Aorta (tissue), 5 donors: ENCODE results near the gene TIMM44. TPM values are rescaled to one million over a fixed set of nuclear protein-coding genes. Genes with fewer than 3 reads are reported as not detected.

Source experiments
- ATAC-seq: fragments of 200-7000 bp; cut with Tn5 transposase; one replicate; pipeline ENCODE4 v1.9.1; 2022; ENCODE audit warnings: moderate library complexity; ENCODE audit not compliant: low FRiP score
- DNase-seq, 2 donors: peaks; one replicate each; pipeline ENCODE4 v3.0.0-alpha.2; 2020
- H3K27ac ChIP-seq, 2 donors: one replicate each; pipeline ENCODE4 v1.5.1; 2013; ENCODE audit warnings: low read length in 2 of 2, mild to moderate bottlenecking in 2 of 2, moderate library complexity in 2 of 2, control low read depth in 1 of 2, inconsistent platforms in 1 of 2, low read depth in 1 of 2
- H3K27me3 ChIP-seq, 2 donors: one replicate each; pipeline ENCODE4 v1.6.1; 2013; ENCODE audit warnings: control low read depth in 1 of 2, low read length in 1 of 2, mild to moderate bottlenecking in 1 of 2, moderate library complexity in 1 of 2; ENCODE audit not compliant: insufficient read depth in 2 of 2, control insufficient read depth in 1 of 2
- H3K36me3 ChIP-seq, 2 donors: one replicate each; pipeline ENCODE4 v1.6.1; 2013; ENCODE audit warnings: control low read depth in 1 of 2, low read length in 1 of 2, mild to moderate bottlenecking in 1 of 2; ENCODE audit not compliant: insufficient read depth in 2 of 2, control insufficient read depth in 1 of 2
- H3K4me1 ChIP-seq, 2 donors: one replicate each; pipeline ENCODE4 v1.6.1; 2013; ENCODE audit warnings: low read length in 2 of 2, control low read depth in 1 of 2, mild to moderate bottlenecking in 1 of 2, moderate library complexity in 1 of 2; ENCODE audit not compliant: insufficient read depth in 2 of 2, control insufficient read depth in 1 of 2
- H3K4me3 ChIP-seq, 2 donors: one replicate each; pipeline ENCODE4 v1.5.1; 2013; ENCODE audit warnings: low read length in 2 of 2, control low read depth in 1 of 2, mild to moderate bottlenecking in 1 of 2
- H3K9me3 ChIP-seq: one replicate; pipeline ENCODE4 v1.6.1; 2013; ENCODE audit warnings: mild to moderate bottlenecking, low read length; ENCODE audit not compliant: control insufficient read depth
- WGBS, 2 donors: extraction: QIAGEN DNeasy Blood & Tissue Kit; methylation state at CpG; one replicate each; pipeline ENCODE4 v1.1.7; 2013; 5-methylcytosine and 5-hydroxymethylcytosine counted together
- intact Hi-C, 2 donors: fragments of 100-400 bp; cut with DNase I; formaldehyde crosslinking; loops; one replicate each; pipeline versions ENCODE4 v1.14.2 to v1.15.0; 2022
- polyA plus RNA-seq, 2 donors: library from polyadenylated mRNA; stranded (reverse); fragments of 200-250 nt; gene quantifications; one replicate each; pipeline ENCODE4 v1.2.3, GENCODE V29; 2013
- total RNA-seq, 2 donors: library from RNA; stranded (reverse); fragmentation: NEBNext Ultra II Directional; extraction: Animal tissue kit (Norgen Biotek cat#: 25700); gene quantifications; one replicate each; pipeline ENCODE4 v1.2.1, GENCODE V29; 2021
- donor health status: healthy with polysubstance abuse.
- donor health status: Bipolar disorder and iron deficiency.
- donor health status: DM: no; HTN: no; CAD: no.
- donor health status: DM: no; HTN: no; CAD: no.
- donor health status: DM: yes; HTN: yes; CAD: no.

Gene TIMM44
- total and polyA plus RNA-seq, 4 donors, result 26.4 to 126 (median 49.0) TPM

DNA sequence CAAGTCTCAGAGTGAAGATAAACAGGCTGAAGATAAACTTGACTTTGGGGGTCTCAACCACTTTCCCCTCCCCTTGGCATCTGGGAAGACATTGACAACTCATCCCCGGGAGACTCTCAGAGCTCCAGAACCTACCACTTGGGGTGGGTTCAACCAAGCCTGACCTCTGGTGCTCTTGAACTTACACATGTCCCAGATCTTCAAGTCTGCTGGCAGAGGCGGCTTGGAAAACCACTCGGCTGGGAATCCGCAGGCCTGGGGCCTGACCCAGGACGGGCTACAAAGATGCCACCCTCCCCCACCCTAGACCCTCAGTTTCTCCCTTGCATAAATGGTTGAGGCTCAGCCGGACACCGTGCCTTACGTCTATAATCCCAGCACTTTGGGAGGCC lies 54.6 kb downstream of the TIMM44 start:
- no peaks in the 10 kb centered on the region for H3K36me3 ChIP-seq
- DNase-seq (no peak), ATAC-seq (no peak)
- intact Hi-C loops, result no loop called here
- H3K9me3 ChIP-seq, result no peaks in the 10 kb centered on the region
- H3K4me3 ChIP-seq, result no peak overlapping the region
- no peaks in the 10 kb centered on the region for H3K4me1 ChIP-seq
- H3K27me3 ChIP-seq, result no peaks in the 10 kb centered on the region
- 78% methylated on average over 8 of the region's 8 CpGs for WGBS, 2 donors
- H3K27ac ChIP-seq, result no peak overlapping the region

DNA sequence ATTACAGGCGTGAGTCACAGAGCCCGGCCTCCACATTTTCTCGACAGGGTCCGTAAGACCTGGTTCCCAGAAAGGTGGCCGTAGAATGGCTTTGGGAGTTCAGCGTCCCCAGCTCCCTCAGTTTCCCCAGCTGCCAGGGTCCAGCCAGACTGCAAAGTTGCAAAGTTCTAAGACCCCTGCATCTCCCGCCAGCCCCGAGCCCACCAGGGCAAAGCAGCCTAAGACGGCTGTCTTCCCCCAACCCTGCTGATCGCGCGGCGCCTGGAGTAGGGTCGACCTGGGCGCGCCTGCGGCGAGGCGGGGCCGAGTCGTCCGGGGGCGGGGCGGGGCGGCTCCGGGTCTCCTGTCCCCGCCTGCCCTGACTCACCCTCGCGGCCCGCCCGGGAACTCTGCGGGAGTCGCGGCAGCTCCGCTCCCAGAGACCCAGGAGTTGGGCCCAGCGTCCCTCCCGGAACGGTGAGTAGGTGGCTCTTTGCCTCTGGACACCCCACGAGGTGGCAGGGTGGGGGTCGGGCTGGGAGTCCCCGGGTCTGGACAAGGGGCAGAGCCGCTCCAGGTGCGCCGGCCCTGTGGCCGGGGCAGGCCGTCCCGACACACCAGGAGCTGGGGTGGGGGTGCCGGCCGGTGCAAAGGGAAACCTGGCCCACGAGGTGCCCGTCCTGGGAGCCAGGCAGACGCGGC lies 55.2 kb downstream of the TIMM44 start, which contains the start of gene LRRC8E:
Gene LRRC8E (plus strand): TSS at position 366 of the 681 bp plus-strand sequence. CDS start 7,094 bp downstream, outside the sequence.
- no peak within 1 kb of the TSS for H3K27ac ChIP-seq
- intact Hi-C loops, result no loop called here
- H3K27me3 ChIP-seq, result no peaks in the 10 kb centered on the region
- WGBS, 2 donors, result 11 to 13% methylated on average over 42 to 53 of the region's 53 CpGs
- no peaks in the 10 kb centered on the region for H3K4me1 ChIP-seq
- H3K36me3 ChIP-seq, result no peaks in the 10 kb centered on the region
- H3K4me3 ChIP-seq, result no peak within 1 kb of the TSS
- ATAC-seq (peak; percentile 41), DNase-seq (no peak)
- H3K9me3 ChIP-seq, result no peaks in the 10 kb centered on the region

- no peak overlapping the region for H3K27ac ChIP-seq
- 89 to 91% methylated on average over 16 of the region's 16 CpGs for WGBS, 2 donors
- intact Hi-C loops, result no loop called here
- no peaks in the 10 kb centered on the region for H3K36me3 ChIP-seq
- no peaks in the 10 kb centered on the region for H3K9me3 ChIP-seq
- H3K4me3 ChIP-seq, result no peak overlapping the region
- DNase-seq, result no peak
- no peaks in the 10 kb centered on the region for H3K27me3 ChIP-seq
- ATAC-seq, result no peak
- H3K4me1 ChIP-seq, result no peaks in the 10 kb centered on the region
Observed at GRCh38 chr19:7887408-7888144, 55.9 kb downstream of the TIMM44 start.

- no peaks in the 10 kb centered on the region for H3K4me1 ChIP-seq
- no peak for ATAC-seq
- no peak for DNase-seq
- intact Hi-C loops, result no loop called here
- no peak overlapping the region for H3K27ac ChIP-seq
- 91 to 93% methylated on average over 8 of the region's 8 CpGs for WGBS, 2 donors
- H3K27me3 ChIP-seq, result no peaks in the 10 kb centered on the region
- no peaks in the 10 kb centered on the region for H3K36me3 ChIP-seq
- no peaks in the 10 kb centered on the region for H3K9me3 ChIP-seq
- H3K4me3 ChIP-seq, result no peak overlapping the region
Observed at GRCh38 chr19:7885818-7886217, 57.6 kb downstream of the TIMM44 start.

GRCh38 chr19:7883796-7884570 lies 59.5 kb downstream of the TIMM44 start:
- DNase-seq (no peak), ATAC-seq (no peak)
- no peak overlapping the region for H3K4me3 ChIP-seq
- no peaks in the 10 kb centered on the region for H3K9me3 ChIP-seq
- intact Hi-C loops, result no loop called here
- no peak overlapping the region for H3K27ac ChIP-seq
- no peaks in the 10 kb centered on the region for H3K27me3 ChIP-seq
- no peaks in the 10 kb centered on the region for H3K4me1 ChIP-seq
- 74 to 86% methylated on average over 2 of the region's 2 CpGs for WGBS, 2 donors
- H3K36me3 ChIP-seq, result no peaks in the 10 kb centered on the region

DNA sequence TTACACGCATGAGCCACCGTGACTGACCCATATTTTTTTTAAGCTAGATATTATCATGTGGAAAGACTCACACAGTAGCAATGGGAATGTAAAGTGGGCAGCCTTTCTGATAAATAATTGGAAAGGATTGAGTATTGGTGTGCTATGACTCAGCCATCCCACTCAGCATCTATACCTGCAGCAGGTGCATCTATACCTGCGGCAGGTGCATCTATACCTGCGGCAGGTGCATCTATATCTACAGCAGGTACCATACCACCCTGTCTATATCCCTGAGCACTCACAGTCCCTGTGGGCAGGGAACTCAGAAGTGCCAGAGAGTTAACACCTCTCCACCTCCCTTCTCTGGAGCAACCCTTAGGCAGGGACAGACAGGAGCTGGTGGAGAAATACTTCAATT lies 60.4 kb downstream of the TIMM44 start:
- intact Hi-C loops, result no loop called here
- ATAC-seq, result no peak
- Histone ChIP-seq H3K27ac (no peak overlapping the region), H3K36me3 (no peaks in the 10 kb centered on the region), H3K4me1 (no peaks in the 10 kb centered on the region), H3K4me3 (no peak overlapping the region), H3K27me3 (no peaks in the 10 kb centered on the region), H3K9me3 (no peaks in the 10 kb centered on the region)
- no peak for DNase-seq
- WGBS, 2 donors, result 76 to 87% methylated on average over 4 of the region's 4 CpGs

DNA sequence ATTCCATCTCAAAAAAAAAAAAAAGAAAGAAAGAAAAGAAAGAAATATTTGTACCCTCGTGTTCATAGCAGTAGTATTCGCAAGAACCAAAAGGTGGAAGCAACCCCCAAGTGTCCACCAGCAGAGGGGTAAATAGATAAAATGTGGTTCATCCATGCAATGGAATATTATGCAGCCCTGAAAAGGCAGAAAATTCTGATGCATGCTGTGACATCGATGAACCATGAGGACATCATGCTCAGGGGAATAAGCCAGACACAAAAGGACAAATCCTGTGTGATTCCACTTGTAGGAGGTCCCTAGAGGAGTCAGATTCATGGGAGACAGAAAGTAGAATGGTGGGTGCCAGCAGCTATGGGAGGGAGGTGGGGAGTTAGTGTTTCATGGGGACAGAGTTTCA lies 61.6 kb downstream of the TIMM44 start:
- 92 to 94% methylated on average over 3 of the region's 3 CpGs for WGBS, 2 donors
- Histone ChIP-seq H3K27me3 (no peaks in the 10 kb centered on the region), H3K4me1 (no peaks in the 10 kb centered on the region), H3K36me3 (no peaks in the 10 kb centered on the region), H3K27ac (no peak overlapping the region), H3K4me3 (no peak overlapping the region), H3K9me3 (no peaks in the 10 kb centered on the region)
- no peak for DNase-seq
- intact Hi-C loops, result no loop called here
- ATAC-seq, result no peak

- ATAC-seq (no peak), DNase-seq (no peak)
- Histone ChIP-seq H3K27ac (no peak overlapping the region), H3K36me3 (no peaks in the 10 kb centered on the region), H3K9me3 (no peaks in the 10 kb centered on the region), H3K4me1 (no peaks in the 10 kb centered on the region), H3K4me3 (no peak overlapping the region), H3K27me3 (no peaks in the 10 kb centered on the region)
- 87 to 90% methylated on average over 19 of the region's 19 CpGs for WGBS, 2 donors
- intact Hi-C loops, result no loop called here
Observed at GRCh38 chr19:7879836-7880235, 63.6 kb downstream of the TIMM44 start.
